ENCODE results near the gene RNF126.
"Not testable (repeated sequence)": the region's sequence is repeated elsewhere in the genome, so short reads cannot be mapped to it uniquely, and the experiment has no call there.

RNF126 gene

DNA sequence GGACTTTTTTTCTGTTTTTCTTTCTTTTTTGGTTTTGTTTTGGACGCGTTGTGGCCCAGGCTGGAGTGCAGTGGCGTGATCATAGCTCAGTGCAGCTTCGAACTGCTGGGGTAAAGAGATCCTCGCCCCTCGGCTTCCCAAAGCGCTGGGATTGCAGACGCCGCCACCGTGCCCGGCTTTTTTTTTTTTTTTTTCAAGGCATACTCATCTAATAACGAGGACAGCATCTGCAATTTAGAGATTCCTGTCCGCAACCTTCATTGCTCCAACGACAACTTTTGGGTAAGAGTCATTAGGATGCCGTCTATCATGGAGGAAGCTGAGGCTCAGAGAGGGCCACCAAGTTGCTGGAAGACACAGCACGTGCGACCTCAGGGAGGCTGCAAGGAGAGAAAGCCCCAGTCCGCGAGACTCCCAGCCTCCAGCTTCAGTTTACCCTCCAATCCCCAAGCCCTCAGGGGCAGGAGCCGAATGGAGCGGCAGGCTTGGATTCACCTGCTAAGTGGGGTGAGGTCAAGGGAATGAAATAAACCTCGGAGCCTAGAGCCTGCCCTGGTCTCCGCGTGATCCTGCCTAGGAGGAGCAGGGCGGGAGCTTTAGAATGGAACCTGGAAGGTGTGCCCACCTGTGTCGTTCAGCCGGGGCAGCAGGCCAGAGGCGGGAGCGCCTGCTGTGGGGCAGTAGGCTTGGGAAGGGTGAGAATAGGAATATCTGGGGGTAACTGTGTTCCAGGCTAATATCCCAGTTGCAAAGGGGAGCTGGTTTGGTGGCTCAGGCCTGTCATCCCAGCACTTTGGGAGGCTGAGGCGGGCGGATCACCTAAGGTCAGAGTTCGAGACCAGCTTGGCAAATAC is 29.0 kb downstream of the RNF126 start:
- TF ChIP-seq, protein P1, sequence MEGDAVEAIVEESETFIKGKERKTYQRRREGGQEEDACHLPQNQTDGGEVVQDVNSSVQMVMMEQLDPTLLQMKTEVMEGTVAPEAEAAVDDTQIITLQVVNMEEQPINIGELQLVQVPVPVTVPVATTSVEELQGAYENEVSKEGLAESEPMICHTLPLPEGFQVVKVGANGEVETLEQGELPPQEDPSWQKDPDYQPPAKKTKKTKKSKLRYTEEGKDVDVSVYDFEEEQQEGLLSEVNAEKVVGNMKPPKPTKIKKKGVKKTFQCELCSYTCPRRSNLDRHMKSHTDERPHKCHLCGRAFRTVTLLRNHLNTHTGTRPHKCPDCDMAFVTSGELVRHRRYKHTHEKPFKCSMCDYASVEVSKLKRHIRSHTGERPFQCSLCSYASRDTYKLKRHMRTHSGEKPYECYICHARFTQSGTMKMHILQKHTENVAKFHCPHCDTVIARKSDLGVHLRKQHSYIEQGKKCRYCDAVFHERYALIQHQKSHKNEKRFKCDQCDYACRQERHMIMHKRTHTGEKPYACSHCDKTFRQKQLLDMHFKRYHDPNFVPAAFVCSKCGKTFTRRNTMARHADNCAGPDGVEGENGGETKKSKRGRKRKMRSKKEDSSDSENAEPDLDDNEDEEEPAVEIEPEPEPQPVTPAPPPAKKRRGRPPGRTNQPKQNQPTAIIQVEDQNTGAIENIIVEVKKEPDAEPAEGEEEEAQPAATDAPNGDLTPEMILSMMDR (IDR thresholded peaks at IDR 0.05; ENCODE audit: insufficient read depth, low read depth, low read length, missing control alignments) = no peak
- peak overlapping the region; percentile 61 for H3K4me3 ChIP-seq (ENCODE audit: low read depth, low read length)
- DNase-seq (ENCODE audit: low read depth) = peak; percentile 31

DNA sequence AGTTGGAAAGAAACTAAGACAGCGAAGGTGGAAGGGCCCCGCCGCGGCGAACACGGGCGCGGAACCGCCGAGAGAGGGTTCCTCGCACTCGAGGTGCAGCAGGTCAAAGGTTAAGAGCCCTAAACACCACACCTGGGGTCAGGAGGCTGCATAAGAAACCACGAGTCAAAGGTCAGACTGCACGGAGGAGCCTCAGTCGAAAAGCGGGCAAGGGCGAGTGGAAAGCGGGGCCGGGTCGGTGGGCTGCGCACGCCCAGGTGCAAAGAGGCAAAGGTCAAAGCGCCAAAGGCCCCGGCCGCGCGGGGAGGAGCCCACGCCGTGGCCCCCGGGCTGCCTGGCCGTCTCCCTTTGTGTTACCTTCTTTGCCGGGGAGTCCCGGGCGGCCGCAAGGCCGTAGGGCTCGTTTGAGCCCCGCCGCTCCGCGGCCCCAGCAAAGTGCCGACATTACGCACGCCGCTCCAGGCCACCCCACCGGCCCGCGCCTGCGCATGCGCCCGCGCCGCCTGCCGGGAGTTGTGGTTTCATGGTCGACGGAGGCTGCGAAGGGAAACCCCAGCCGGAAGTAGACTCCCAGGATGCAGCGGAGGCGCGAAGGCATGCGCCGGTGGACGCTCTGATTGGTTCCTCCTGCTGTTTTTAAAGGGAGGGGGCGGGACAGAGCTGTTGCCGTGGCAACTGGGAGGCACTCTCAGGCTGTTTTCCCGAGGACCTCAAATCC is 29.8 kb downstream of the RNF126 start, which contains the start of gene POLRMT:
Gene POLRMT, minus strand, starts transcription at position 470 of the 718 bp plus-strand sequence. Its CDS starts 25 bp downstream, at position 445.
- TF ChIP-seq, protein P1 (IDR thresholded peaks at IDR 0.05; ENCODE audit: insufficient read depth, low read depth, low read length, missing control alignments) = no peak
- DNase-seq (ENCODE audit: low read depth) = peak; percentile 99
- H3K4me3 ChIP-seq (ENCODE audit: low read depth, low read length) = peak within 1 kb of the TSS; percentile 99

DNA sequence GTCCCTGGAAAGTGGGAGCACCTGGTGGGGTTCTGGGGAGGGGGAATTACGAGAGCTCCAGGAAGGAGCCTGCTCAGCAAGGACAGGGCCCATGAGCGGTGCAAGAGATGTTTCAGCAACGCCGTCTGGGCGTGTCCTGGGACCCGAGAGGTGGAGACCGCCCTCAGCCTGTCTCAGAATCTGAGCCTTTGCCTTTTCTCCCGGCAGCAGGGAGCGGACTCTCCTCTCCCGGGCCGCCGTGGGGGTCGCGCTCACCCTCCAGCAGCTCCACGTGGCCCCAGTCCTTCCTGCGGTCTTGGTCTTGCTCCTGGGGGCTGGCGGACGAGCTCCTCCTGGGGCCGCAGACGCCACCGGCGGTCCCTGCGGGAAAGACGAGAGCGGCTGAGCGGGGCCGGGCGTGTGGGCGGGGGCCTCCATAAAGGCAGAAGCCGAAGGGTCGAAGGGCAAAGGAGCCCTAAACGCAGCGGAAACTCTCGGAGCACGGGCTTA is 30.4 kb downstream of the RNF126 start:
- TF ChIP-seq, protein P1 (IDR thresholded peaks at IDR 0.05; ENCODE audit: insufficient read depth, low read depth, low read length, missing control alignments) = no peak
- H3K4me3 ChIP-seq (ENCODE audit: low read depth, low read length) = peak overlapping the region; percentile 99
- peak; percentile 61 for DNase-seq (ENCODE audit: low read depth)

DNA sequence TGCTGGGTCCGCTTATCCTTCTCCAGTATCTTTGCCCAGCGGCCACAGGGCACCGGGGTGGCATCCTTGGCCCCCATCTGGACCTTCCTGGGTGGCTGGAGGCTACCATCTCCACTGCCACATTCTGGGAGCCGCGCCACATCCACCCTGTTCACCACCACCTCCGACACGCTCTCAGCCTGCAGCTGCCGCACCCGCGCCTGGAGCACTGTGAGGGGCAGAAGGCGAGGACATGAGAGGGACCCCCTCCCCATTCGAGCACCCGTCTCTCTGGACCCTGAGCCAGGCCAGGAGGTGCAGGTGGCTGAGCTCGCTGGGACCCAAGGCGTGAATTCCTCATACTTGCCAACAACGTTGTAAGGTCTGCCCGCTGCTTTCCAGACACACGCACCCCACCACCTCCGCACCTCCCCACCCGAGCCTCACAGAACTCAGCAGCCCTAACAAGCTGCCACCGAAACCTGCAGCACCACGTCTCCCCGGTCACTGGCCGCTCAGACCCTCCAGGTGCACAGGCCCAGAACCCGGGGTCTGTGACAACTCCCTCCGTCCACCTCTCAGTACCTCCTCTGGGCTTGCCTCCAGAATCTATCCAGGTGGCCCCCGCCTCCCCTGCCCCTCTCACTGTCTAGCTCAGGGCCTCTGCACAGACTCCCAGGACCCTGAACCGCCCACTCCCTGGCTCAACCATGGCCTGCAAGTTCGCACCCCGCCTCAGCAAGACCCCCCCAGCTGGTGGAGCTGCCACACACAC is 32.9 kb downstream of the RNF126 start:
- TF ChIP-seq, protein P1 (IDR thresholded peaks at IDR 0.05; ENCODE audit: insufficient read depth, low read depth, low read length, missing control alignments) = no peak
- no peak for DNase-seq (ENCODE audit: low read depth)
- no peak overlapping the region for H3K4me3 ChIP-seq (ENCODE audit: low read depth, low read length)

DNA sequence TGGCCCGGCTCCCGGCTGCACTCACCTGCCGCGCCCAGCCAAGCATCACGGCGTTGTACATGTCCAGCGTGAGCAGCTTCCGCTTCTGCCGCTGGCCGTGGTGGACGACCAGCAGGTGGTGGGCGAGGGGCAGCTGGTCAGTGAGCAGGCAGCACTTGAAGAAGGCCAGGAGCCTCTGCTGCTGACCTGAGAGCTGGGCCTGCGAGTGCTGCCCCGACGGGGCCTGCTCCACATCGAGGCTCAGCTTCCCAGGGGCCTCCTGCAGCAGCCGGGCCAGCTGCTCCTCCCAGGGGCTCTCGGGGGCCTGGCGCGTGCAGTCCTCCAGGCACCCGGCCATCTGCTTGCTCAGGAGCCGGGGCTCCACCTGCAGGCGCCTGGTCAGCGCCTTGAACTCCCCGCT is 33.5 kb downstream of the RNF126 start:
- not testable (repeated sequence) for DNase-seq (ENCODE audit: low read depth); H3K4me3 ChIP-seq (ENCODE audit: low read depth, low read length)

DNA sequence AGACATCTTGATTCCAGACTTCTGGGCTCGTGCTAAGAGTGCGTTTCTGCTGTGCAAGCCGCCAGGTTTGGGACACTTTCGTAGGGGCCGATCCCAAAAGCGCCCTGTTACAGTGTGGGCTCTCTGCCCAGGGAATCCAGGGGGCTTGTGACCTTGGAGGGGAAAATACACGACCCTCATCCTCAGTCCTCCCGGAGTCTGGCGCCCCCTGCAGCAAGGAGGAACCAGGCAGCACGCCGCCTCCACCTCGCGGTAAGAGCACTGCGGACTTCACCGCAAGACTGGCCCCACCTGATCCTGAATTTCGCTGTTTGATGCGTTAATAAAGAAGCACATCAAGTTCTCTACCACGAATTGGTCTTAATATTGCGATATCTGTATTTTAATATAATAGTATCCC is 34.8 kb downstream of the RNF126 start:
- no peak for DNase-seq (ENCODE audit: low read depth)
- H3K4me3 ChIP-seq (ENCODE audit: low read depth, low read length) = no peak overlapping the region
- TF ChIP-seq, protein P1 (IDR thresholded peaks at IDR 0.05; ENCODE audit: insufficient read depth, low read depth, low read length, missing control alignments) = peak; percentile 12

DNA sequence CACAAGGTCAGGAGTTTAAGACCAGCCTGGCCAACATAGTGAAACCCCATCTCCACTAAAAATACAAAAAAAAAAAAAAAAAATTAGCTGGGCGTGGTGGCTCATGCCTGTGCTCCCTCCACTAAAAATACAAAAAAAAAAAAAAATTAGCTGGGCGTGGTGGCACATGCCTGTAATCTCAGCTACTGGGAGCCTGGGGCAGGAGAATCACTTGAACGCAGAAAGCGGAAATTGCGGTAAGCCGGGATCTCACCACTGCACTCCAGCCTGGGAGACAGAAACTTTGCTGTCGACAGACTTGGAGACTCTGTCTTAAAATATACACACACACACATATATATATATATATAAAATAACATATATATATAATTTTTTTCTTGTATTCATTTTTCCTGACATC is 36.4 kb downstream of the RNF126 start:
- H3K4me3 ChIP-seq (ENCODE audit: low read depth, low read length); DNase-seq (ENCODE audit: low read depth): not testable (repeated sequence)
